Skin epidermis (tissue), 12 donors: ENCODE data around the gene SNX8.

Experiments used
- H3K27ac ChIP-seq, 21 experiments: fragments of 200-600 bp; sonication (generic) in 11 of 21; one replicate each; pipeline ENCODE4 v1.5.0; 2020; ENCODE audit warnings: mild to moderate bottlenecking in 3 of 21, inconsistent platforms in 2 of 21, moderate library complexity in 2 of 21
- H3K4me3 ChIP-seq, 7 experiments: fragments of 200-600 bp; sonication (generic) in 2 of 7; one replicate each; pipeline ENCODE4 v1.5.0; 2020; ENCODE audit warnings: inconsistent platforms in 2 of 7, mild to moderate bottlenecking in 2 of 7, moderate library complexity in 1 of 7

The SNX8 gene

GRCh38 chr7:2299870-2300512, 14.2 kb downstream of the SNX8 start:
- peak overlapping the region in 19 of 21 experiments; percentile 11 to 88 (median 75) for H3K27ac ChIP-seq
- no peak overlapping the region for H3K4me3 ChIP-seq

- Histone ChIP-seq H3K4me3 (no peak overlapping the region), H3K27ac (peak overlapping the region in 19 of 21 experiments; percentile 8 to 88 (median 75))
Observed at GRCh38 chr7:2299131-2299829, 15.0 kb downstream of the SNX8 start.

- no peak overlapping the region for H3K27ac ChIP-seq
Observed at GRCh38 chr7:2296832-2297231, 17.4 kb downstream of the SNX8 start.

GRCh38 chr7:2295936-2296620, 18.2 kb downstream of the SNX8 start:
- no peak overlapping the region for H3K4me3 ChIP-seq
- H3K27ac ChIP-seq = no peak overlapping the region

More at GRCh38 chr7:2296832-2297231, 17.4 kb downstream of the SNX8 start:
- H3K4me3 ChIP-seq = no peak overlapping the region

- no peak overlapping the region for H3K27ac ChIP-seq
- no peak overlapping the region for H3K4me3 ChIP-seq
Observed at GRCh38 chr7:2290877-2291276, 23.4 kb downstream of the SNX8 start.

GRCh38 chr7:2289621-2290020, 24.6 kb downstream of the SNX8 start:
- H3K4me3 ChIP-seq = no peak overlapping the region
- H3K27ac ChIP-seq = no peak overlapping the region

GRCh38 chr7:2289111-2289586, 25.1 kb downstream of the SNX8 start:
- Histone ChIP-seq H3K4me3 (no peak overlapping the region), H3K27ac (no peak overlapping the region)

- no peak overlapping the region for H3K27ac ChIP-seq
- no peak overlapping the region for H3K4me3 ChIP-seq
Observed at GRCh38 chr7:2288503-2288902, 25.7 kb downstream of the SNX8 start.

GRCh38 chr7:2287745-2288144, 26.5 kb downstream of the SNX8 start:
- no peak overlapping the region for H3K27ac ChIP-seq
- H3K4me3 ChIP-seq = no peak overlapping the region

GRCh38 chr7:2283074-2283473, 31.2 kb downstream of the SNX8 start:
- Histone ChIP-seq H3K27ac (no peak overlapping the region), H3K4me3 (no peak overlapping the region)

- Histone ChIP-seq H3K27ac (peak overlapping the region in 5 of 21 experiments; percentile 6 to 44 (median 17)), H3K4me3 (no peak overlapping the region)
Observed at GRCh38 chr7:2282185-2282751, 32.0 kb downstream of the SNX8 start.

GRCh38 chr7:2281541-2281940, 32.7 kb downstream of the SNX8 start:
- Histone ChIP-seq H3K27ac (peak overlapping the region in 7 of 21 experiments; percentile 6 to 44 (median 22)), H3K4me3 (no peak overlapping the region)

- Histone ChIP-seq H3K27ac (no peak overlapping the region), H3K4me3 (no peak overlapping the region)
Observed at GRCh38 chr7:2280424-2280823, 33.8 kb downstream of the SNX8 start.

- H3K27ac ChIP-seq = no peak overlapping the region
- H3K4me3 ChIP-seq = no peak overlapping the region
Observed at GRCh38 chr7:2279896-2280295, 34.3 kb downstream of the SNX8 start.

GRCh38 chr7:2278026-2278425, 36.2 kb downstream of the SNX8 start:
- no peak overlapping the region for H3K27ac ChIP-seq
- H3K4me3 ChIP-seq = no peak overlapping the region

- no peak overlapping the region for H3K27ac ChIP-seq
- no peak overlapping the region for H3K4me3 ChIP-seq
Observed at GRCh38 chr7:2276107-2276506, 38.1 kb downstream of the SNX8 start.

GRCh38 chr7:2275101-2275500, 39.1 kb downstream of the SNX8 start:
- Histone ChIP-seq H3K4me3 (no peak overlapping the region), H3K27ac (no peak overlapping the region)

- H3K27ac ChIP-seq = no peak overlapping the region
- H3K4me3 ChIP-seq = no peak overlapping the region
Observed at GRCh38 chr7:2274666-2275065, 39.6 kb downstream of the SNX8 start.

- H3K4me3 ChIP-seq = no peak overlapping the region
- no peak overlapping the region for H3K27ac ChIP-seq
Observed at GRCh38 chr7:2273866-2274265, 40.4 kb downstream of the SNX8 start.

GRCh38 chr7:2272031-2272430, 42.2 kb downstream of the SNX8 start:
- no peak overlapping the region for H3K4me3 ChIP-seq
- H3K27ac ChIP-seq = no peak overlapping the region
